Liver (tissue), 9 donors: ENCODE measurements around the gene FAM151A. TPM values are rescaled to one million over a fixed set of nuclear protein-coding genes. Genes with fewer than 3 reads are reported as not detected.

Experiments used
- DNase-seq: peaks from one replicate; pipeline ENCODE4 v3.0.0-alpha.2; 2017; ENCODE audit warnings: low spot score
- H3K27ac ChIP-seq, 2 donors: one replicate each; pipeline ENCODE4 v1.7.0; 2013; ENCODE audit warnings: inconsistent platforms in 2 of 2, low read length in 2 of 2, control low read depth in 1 of 2, low read depth in 1 of 2, mild to moderate bottlenecking in 1 of 2
- H3K27me3 ChIP-seq, 4 donors: one replicate each; pipeline versions ENCODE4 v1.6.1 to v1.7.0; 2013; ENCODE audit warnings: low read length in 3 of 4, inconsistent platforms in 1 of 4, mild to moderate bottlenecking in 1 of 4, moderate library complexity in 1 of 4; ENCODE audit not compliant: control insufficient read depth in 4 of 4, insufficient read depth in 4 of 4
- H3K36me3 ChIP-seq, 4 donors: one replicate each; pipeline versions ENCODE4 v1.6.1 to v1.7.0; 2013; ENCODE audit warnings: low read length in 3 of 4, mild to moderate bottlenecking in 3 of 4, low read depth in 1 of 4, moderate library complexity in 1 of 4; ENCODE audit not compliant: control insufficient read depth in 4 of 4, insufficient read depth in 3 of 4
- H3K4me1 ChIP-seq, 4 donors: one replicate each; pipeline versions ENCODE4 v1.6.1 to v1.7.0; 2013; ENCODE audit warnings: low read length in 3 of 4, mild to moderate bottlenecking in 3 of 4, moderate library complexity in 1 of 4; ENCODE audit not compliant: control insufficient read depth in 4 of 4, insufficient read depth in 4 of 4
- H3K4me3 ChIP-seq, 3 donors: one replicate each; pipeline versions ENCODE4 v1.6.1 to v1.7.0; 2013; ENCODE audit warnings: low read length in 3 of 3, control low read depth in 1 of 3, low read depth in 1 of 3, mild to moderate bottlenecking in 1 of 3
- H3K9ac ChIP-seq, 2 donors: one replicate each; pipeline ENCODE4 v1.7.0; 2013; ENCODE audit warnings: low read length in 2 of 2, mild to moderate bottlenecking in 2 of 2, moderate library complexity in 2 of 2, control low read depth in 1 of 2, low read depth in 1 of 2
- H3K9me3 ChIP-seq, 4 donors: one replicate each; pipeline versions ENCODE4 v1.6.1 to v1.7.0; 2013; ENCODE audit warnings: low read length in 3 of 4; ENCODE audit not compliant: control insufficient read depth in 4 of 4
- EGR1 ChIP-seq, 2 donors: IDR thresholded peaks; 2 replicates each; pipeline ENCODE4 v1.6.1; 2016 to 2018; ENCODE audit warnings: antibody characterized with exemption in 2 of 2, low read depth in 2 of 2
- FOXA1 ChIP-seq: IDR thresholded peaks from 2 replicates; pipeline ENCODE4 v1.6.1; 2016; ENCODE audit warnings: antibody characterized with exemption
- FOXA2 ChIP-seq: IDR thresholded peaks from 2 replicates; pipeline ENCODE4 v1.6.1; 2016; ENCODE audit warnings: antibody characterized with exemption
- GABPA ChIP-seq, 2 donors: IDR thresholded peaks in 1 of 2; conservative IDR thresholded peaks in 1 of 2; 2 replicates each; pipeline ENCODE4 v1.6.1; 2016; ENCODE audit warnings: antibody characterized with exemption in 2 of 2, mild to moderate bottlenecking in 1 of 2, moderate library complexity in 1 of 2
- HNF4A ChIP-seq, 2 donors: conservative IDR thresholded peaks; 2 replicates each; pipeline ENCODE4 v1.6.1; 2016; ENCODE audit warnings: antibody characterized with exemption in 2 of 2, mild to moderate bottlenecking in 2 of 2
- HNF4G ChIP-seq: IDR thresholded peaks from 2 replicates; pipeline ENCODE4 v1.6.1; 2016; ENCODE audit warnings: antibody characterized with exemption
- JUND ChIP-seq, 2 donors: IDR thresholded peaks; 2 replicates each; pipeline ENCODE4 v1.6.1; 2016; ENCODE audit warnings: antibody characterized with exemption in 2 of 2
- NR2F2 ChIP-seq: IDR thresholded peaks from 2 replicates; pipeline ENCODE4 v1.6.1; 2016; ENCODE audit warnings: antibody characterized with exemption
- RAD21 ChIP-seq, 2 donors: IDR thresholded peaks; 2 replicates each; pipeline ENCODE4 v1.6.1; 2016; ENCODE audit warnings: antibody characterized with exemption in 2 of 2, mild to moderate bottlenecking in 2 of 2
- RXRA ChIP-seq, 2 donors: IDR thresholded peaks; 2 replicates each; pipeline ENCODE4 v1.6.1; 2017 to 2018; ENCODE audit warnings: antibody characterized with exemption in 2 of 2, mild to moderate bottlenecking in 1 of 2
- SP1 ChIP-seq: IDR thresholded peaks from 2 replicates; pipeline ENCODE4 v1.6.1; 2018; ENCODE audit warnings: antibody characterized with exemption, mild to moderate bottlenecking
- YY1 ChIP-seq: IDR thresholded peaks from 2 replicates; pipeline ENCODE4 v1.6.1; 2016; ENCODE audit warnings: antibody characterized with exemption, mild to moderate bottlenecking
- WGBS: extraction: QIAGEN DNeasy Blood & Tissue Kit; methylation state at CpG from one replicate; pipeline ENCODE4 v1.1.7; 2013; 5-methylcytosine and 5-hydroxymethylcytosine counted together
- polyA plus RNA-seq, 2 donors: library from polyadenylated mRNA; stranded (reverse) in 1 of 2; unstranded in 1 of 2; fragments of 200-250 nt in 1 of 2; fragments of >200 nt in 1 of 2; fragmentation: Nextera tagmentation in 1 of 2; extraction: Ambion mirVana in 1 of 2; gene quantifications; one replicate each; pipeline versions ENCODE4 v1.2.1 to v1.2.3, GENCODE V29; 2013 to 2015
- total RNA-seq, 2 donors: library from RNA; depleted of rRNA; stranded (reverse); fragments of >200 nt; gene quantifications; one replicate each; pipeline ENCODE4 v1.2.3, GENCODE V29; 2014
- TF ChIP-seq, protein P1 (sequence below): IDR thresholded peaks from 2 replicates; pipeline ENCODE4 v1.6.1; 2016; ENCODE audit warnings: antibody characterized with exemption
- TF ChIP-seq, protein P2 (sequence below): IDR thresholded peaks from 2 replicates; pipeline ENCODE4 v1.6.1; 2016; ENCODE audit warnings: antibody characterized with exemption
- TF ChIP-seq, protein P3 (sequence below): IDR thresholded peaks from 2 replicates; pipeline ENCODE4 v1.6.1; 2016; ENCODE audit warnings: antibody characterized with exemption
- donor health status: healthy.
- donor health status: healthy.
- donor health status: healthy.
- donor health status: healthy.
- donor health status: healthy.

The FAM151A gene
- total and polyA plus RNA-seq, 4 donors, result 1.5 to 25.1 (median 4.7) TPM

DNA sequence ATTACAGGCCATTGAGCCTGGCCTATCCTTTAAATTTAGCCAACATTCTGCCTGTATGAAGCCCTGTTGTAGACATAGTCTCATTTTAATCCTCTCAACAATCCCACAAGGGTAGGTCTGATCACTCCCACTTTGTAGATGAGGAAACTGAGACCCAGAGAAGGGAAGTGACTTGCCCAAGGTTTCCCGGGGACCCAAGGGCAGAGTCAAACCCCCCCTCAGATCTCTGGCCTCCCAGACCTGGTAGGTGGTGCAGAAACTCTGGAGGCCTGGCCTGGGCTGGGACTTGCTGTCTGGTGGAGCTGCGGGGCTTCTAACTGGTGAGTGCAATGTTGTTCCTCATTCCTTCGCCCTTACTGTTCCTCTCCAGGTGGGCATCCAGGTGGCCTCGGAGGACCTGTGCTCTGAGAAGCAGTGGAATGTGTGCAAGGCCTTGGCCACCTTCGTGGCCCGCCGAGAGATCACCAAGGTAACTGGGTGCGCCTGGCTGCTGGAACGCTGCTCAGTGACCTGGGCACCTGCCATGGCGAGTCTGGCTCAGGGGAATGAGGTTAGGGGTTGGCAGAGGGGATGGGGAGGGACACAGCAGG, 29.7 kb downstream of the FAM151A start:
- Histone ChIP-seq H3K27me3 (no peaks in the 10 kb centered on the region), H3K4me3 (no peak overlapping the region), H3K27ac (no peak overlapping the region), H3K36me3 (no peaks in the 10 kb centered on the region), H3K9me3 (no peaks in the 10 kb centered on the region), H3K9ac (no peak overlapping the region), H3K4me1 (peaks cover 1 to 10% (median 4%) of the 10 kb centered on the region in 4 donors)
- WGBS, result 85% methylated on average over 10 of the region's 10 CpGs
- no peak for DNase-seq
- TF ChIP-seq SP1, result no peak

DNA sequence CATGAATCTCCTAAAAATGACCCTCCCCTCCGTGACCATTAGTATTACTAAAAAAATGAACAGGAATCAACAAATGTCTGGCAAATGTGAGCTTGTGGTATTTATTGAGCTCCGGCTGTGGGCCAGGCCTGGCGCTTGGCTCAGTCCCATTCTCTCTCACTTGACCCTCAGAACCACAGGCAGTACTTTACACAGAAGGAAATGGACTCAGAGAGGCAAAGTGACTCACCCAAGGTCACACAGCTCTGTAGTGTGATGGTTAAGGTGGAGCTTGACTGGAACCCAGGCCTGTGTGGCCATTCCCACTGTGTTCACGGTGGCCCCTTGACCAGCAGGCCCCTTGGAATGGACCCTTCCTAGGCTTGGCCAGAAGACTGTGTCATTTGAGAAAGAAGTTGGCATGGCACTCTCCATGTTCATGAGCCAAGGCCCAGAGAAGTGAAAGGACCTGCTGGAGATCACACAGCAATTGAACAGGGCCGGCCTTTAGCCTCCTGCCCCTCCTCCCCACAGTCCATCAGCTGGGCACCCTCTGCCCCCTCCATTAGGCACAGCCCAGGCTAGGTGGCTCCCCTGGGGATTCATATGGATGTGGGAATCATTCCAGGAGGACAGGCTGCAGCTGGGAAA, 32.1 kb downstream of the FAM151A start:
- no peaks in the 10 kb centered on the region for H3K9me3 ChIP-seq
- no peak overlapping the region for H3K27ac ChIP-seq
- TF ChIP-seq HNF4G (no peak), RXRA (IDR thresholded peaks at IDR 0.05) (no peak), JUND (IDR thresholded peaks at IDR 0.05) (no peak), RAD21 (IDR thresholded peaks at IDR 0.05) (no peak), GABPA (IDR thresholded peaks at IDR 0.05 in 1 of 2, conservative IDR thresholded peaks at IDR 0.05 in 1 of 2) (no peak), NR2F2 (no peak), EGR1 (IDR thresholded peaks at IDR 0.05; ENCODE audit: low read depth in 2 of 2) (no peak), FOXA2 (no peak)
- TF ChIP-seq, protein P1, sequence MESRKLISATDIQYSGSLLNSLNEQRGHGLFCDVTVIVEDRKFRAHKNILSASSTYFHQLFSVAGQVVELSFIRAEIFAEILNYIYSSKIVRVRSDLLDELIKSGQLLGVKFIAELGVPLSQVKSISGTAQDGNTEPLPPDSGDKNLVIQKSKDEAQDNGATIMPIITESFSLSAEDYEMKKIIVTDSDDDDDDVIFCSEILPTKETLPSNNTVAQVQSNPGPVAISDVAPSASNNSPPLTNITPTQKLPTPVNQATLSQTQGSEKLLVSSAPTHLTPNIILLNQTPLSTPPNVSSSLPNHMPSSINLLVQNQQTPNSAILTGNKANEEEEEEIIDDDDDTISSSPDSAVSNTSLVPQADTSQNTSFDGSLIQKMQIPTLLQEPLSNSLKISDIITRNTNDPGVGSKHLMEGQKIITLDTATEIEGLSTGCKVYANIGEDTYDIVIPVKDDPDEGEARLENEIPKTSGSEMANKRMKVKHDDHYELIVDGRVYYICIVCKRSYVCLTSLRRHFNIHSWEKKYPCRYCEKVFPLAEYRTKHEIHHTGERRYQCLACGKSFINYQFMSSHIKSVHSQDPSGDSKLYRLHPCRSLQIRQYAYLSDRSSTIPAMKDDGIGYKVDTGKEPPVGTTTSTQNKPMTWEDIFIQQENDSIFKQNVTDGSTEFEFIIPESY, result no peak
- 58% methylated on average over 5 of the region's 5 CpGs for WGBS
- no peaks in the 10 kb centered on the region for H3K27me3 ChIP-seq
- H3K36me3 ChIP-seq, result no peaks in the 10 kb centered on the region
- H3K9ac ChIP-seq, result no peak overlapping the region
- DNase-seq, result no peak
- H3K4me1 ChIP-seq, result peaks cover 1 to 10% (median 4%) of the 10 kb centered on the region in 4 donors
- no peak overlapping the region for H3K4me3 ChIP-seq

- Histone ChIP-seq H3K4me1 (peaks cover 1 to 10% (median 4%) of the 10 kb centered on the region in 4 donors), H3K4me3 (no peak overlapping the region), H3K9me3 (no peaks in the 10 kb centered on the region), H3K9ac (no peak overlapping the region), H3K27me3 (no peaks in the 10 kb centered on the region), H3K36me3 (no peaks in the 10 kb centered on the region), H3K27ac (no peak overlapping the region)
- DNase-seq, result no peak
- no peak for TF ChIP-seq RAD21 (IDR thresholded peaks at IDR 0.05)
- TF ChIP-seq SP1, result no peak
- TF ChIP-seq EGR1 (IDR thresholded peaks at IDR 0.05; ENCODE audit: low read depth in 2 of 2), result no peak
- TF ChIP-seq, protein P2, sequence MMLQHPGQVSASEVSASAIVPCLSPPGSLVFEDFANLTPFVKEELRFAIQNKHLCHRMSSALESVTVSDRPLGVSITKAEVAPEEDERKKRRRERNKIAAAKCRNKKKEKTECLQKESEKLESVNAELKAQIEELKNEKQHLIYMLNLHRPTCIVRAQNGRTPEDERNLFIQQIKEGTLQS, result no peak
- TF ChIP-seq FOXA1, result no peak
- TF ChIP-seq YY1, result no peak
- TF ChIP-seq RXRA (IDR thresholded peaks at IDR 0.05), result no peak
- TF ChIP-seq HNF4A (conservative IDR thresholded peaks at IDR 0.05), result no peak
- TF ChIP-seq, protein P3, sequence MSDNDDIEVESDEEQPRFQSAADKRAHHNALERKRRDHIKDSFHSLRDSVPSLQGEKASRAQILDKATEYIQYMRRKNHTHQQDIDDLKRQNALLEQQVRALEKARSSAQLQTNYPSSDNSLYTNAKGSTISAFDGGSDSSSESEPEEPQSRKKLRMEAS, result no peak
- TF ChIP-seq, protein P1, result no peak
- WGBS, result 82% methylated on average over 2 of the region's 2 CpGs
Measured at GRCh38 chr1:54588377-54588776, 34.9 kb downstream of the FAM151A start.
